HG02610 (cell line): ENCODE results near the gene MPP1.

ENCODE experiments used
- ATAC-seq: cut with Tn5 transposase; IDR thresholded peaks from one replicate; pipeline ENCODE4 v1.9.1; 2021; ENCODE audit warnings: mild to moderate bottlenecking, moderate library complexity; ENCODE audit not compliant: unreplicated experiment

MPP1 gene

DNA sequence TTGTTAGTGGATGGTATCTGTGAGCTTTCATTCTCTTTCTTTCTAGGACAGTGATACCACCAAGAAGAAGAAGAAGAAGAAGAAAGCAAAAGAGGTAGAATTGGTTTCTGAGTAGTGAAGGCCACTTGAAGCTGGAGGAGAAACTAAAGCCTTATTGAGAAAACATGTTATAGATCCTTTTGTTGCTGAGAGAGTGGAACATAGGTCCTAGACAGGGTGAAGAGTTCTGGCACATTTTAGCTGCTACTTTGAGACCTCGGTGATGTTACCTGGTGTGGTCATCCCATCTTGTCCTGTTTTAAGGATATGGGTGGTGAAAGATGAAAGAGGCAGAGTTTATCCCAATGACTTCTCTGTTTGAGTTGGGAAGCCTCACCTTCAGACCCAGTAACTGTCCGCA, 28.5 kb downstream of the MPP1 start:
- ATAC-seq, result no peak

DNA sequence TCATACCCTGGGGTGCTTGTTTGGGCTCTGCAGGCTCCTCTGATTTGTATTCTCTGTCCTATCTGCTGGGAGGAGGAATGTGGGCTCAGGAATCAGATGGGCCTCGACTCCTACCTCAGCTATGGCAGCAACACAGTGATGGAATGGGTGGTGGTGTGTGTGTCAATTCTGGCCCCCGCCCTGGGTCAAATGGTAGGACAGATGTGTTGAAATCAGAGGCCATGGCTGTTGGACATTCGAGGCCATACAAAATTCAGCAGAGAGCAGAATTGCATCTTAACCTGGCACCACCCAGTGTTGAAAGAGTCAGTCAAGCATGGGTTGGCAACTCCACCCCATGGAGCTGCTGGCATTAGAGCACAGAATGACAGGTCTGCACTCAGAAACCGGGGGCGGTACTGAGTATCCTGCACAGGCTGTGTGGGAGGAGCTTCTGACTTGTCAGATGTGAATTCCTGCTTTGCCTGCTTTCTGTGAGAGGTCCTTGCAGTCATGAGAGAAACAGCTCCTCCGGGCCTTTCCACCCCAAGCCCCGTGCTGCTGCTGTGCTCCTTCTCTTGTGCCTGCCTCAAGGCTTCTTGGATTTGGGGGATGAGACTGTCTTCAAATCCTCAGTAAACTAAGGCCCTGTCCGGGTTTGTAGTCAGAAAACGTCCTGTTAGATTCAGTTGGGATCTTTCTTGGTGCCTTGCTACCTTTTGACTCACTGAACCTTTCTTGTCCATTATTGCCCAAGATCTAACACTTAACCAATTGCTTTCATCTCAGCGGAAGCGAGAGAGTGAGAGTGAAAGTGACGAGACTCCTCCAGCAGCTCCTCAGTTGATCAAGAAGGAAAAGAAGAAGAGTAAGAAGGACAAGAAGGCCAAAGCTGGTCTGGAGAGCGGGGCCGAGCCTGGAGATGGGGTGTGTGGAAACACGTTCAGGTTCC, 29.6 kb downstream of the MPP1 start:
- ATAC-seq, result no peak

DNA sequence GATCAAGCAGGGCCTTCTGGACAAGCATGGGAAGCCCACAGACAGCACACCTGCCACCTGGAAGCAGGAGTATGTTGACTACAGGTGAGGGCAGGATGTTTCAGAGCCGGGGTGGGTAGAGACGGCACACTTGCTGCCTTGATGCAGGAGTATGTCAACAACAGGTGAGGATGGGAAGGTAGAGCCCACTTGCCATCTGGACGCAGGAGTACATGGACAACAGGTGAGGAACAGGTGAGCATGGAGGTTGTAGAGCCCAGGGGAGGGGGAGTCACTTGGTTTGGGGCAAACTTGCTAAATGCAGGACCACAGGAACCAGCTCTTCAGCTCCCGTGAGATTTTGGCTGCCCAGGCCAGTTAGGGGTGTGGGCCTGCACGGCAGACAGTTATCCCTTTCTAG, 30.7 kb downstream of the MPP1 start:
- no peak for ATAC-seq

GRCh38 chrX:154762537-154763296, 42.6 kb downstream of the MPP1 start, which contains the start of gene DKC1:
Gene DKC1, plus strand, starts transcription at chrX:154762864. Its CDS starts 102 bp downstream, at chrX:154762966.
- peak; percentile 88 for ATAC-seq

DNA sequence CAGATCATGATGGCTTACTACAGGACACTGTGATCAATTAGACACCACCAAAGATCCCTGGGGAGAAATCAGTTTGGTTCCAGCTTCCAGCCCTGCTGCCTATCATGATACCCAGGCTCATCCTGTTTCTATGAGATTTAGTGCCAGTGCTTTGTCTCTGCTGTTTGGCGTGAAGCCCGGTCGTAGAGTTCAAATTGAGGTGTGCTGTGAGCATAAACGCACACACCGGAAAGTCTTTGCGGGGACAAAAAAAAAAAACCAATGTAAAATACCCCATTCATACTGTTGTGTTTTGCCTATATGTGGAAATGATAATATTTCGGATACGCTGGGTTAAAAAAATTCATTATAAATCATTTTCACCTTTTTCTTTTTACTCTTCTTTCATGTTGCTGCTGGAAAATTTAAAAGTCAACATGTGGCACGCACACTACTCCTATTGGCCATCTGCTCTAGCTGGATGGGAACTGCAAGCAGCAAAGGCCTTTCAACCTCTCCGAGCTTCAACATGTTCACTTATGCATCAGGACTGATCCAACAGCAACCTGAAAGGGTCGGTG, 43.2 kb downstream of the MPP1 start:
- ATAC-seq, result no peak

GRCh38 chrX:154758696-154759095, 46.6 kb downstream of the MPP1 start:
- ATAC-seq, result no peak

- no peak for ATAC-seq
Observed at GRCh38 chrX:154751669-154752271, 53.5 kb downstream of the MPP1 start.

DNA sequence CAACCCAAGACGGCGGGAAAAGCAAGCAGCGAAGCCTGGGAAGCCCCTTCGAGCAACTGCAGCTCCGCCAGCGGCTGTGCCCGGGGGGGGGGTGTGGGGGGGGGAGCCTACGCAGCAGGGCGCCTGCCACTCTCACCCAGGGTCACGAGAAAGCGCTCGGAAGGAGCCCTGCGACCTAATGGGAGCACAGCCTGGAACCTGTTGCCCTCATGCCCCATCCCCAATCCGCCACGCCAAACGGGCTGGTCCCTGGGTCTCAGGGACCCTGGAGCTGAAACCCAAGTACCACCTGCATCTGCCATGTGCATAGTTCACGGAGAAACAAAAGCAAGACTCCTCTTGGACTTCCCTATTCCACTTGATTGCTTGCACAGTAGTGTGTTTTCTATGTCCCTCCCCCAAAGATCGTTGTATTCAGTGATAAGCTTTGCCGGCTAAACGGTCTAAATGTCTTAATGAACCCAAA, 54.0 kb downstream of the MPP1 start:
- ATAC-seq, result no peak

GRCh38 chrX:154750301-154751202, 54.7 kb downstream of the MPP1 start, which contains the start of gene GAB3:
Gene GAB3, minus strand, starts transcription at chrX:154751077. Its CDS starts 52 bp downstream, at chrX:154751025.
- no peak for ATAC-seq

- ATAC-seq, result no peak
Observed at GRCh38 chrX:154749856-154750255, 55.4 kb downstream of the MPP1 start.

DNA sequence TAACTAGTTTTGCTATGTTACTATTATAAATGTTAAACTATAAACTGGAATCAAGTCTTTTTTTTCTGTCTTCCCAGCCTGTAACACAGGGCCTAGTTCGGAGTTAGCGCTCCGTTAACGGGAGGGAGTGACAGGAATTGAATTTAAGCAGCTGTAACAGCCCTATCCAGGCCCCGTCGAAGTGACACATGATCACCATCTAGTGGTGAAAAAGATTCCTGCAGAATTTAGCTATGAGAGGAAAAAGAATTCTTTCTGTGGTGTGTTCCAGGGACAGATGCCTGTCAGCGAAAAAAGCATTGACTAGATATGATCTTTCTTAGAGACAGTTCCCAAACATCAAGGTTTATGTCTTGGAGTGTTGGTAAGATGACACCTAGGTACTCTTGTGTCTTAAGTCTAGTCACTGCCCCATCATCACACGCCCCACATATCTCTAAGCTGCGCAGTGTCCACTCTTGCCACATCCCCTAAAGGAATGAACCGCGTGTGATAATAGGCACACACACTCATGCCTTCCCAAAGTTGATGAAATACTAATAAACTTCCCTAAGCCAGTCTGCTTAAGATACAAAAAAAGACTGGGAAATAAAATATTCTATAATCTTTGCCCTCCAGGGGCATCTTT, 56.5 kb downstream of the MPP1 start:
- no peak for ATAC-seq

DNA sequence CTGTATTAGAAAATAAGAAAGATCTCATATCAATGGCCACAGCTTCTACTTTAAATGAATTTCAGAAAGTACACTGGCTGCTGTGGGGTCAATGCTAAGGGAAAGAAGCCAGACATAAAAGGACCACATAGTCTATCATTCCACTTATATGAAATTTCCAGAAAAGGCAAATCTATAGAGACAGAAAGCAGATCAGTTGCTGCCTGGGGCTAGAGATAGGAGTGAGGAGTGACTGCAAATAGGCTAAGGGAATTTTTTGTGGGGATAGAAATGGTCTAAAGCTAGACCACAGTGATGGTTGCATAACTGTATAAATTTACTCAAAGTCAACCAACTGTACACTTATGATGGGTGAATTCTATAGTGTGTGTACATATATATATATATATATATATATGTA, 62.7 kb downstream of the MPP1 start:
- no peak for ATAC-seq

GRCh38 chrX:154739952-154740465, 65.3 kb downstream of the MPP1 start:
- no peak for ATAC-seq

DNA sequence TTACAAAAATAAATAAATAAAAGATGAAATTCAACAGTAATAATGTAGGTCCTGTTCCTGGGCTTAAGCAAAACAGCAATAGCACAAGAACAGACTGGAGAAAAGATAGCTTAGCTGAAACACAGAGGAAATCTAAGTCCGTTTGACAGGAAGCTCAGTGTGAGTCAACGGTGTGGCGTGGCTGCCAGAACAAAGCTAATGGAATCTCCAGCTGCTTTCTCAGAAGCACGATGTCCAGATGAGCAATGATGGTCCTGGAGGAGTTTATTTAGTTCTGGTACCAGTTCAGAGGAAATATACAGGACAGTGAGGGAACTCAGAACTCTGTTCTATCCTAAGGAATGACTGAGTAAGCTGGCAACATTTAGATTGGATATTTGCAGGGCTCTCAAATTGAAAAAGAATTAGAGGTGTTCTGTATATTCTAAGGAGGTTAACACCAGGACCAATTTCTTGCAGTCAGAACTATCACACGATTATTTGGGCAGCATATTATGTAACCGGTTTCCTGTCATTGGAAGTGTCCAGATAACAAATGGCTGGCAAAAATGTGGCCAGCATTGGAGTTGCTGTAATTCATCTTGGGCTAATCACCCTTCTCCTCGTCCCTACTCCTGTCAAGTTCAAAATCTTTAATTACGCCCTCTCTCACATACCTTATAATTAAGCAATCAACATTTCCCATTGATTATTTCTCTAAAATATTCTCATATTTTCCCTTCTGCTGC, 67.1 kb downstream of the MPP1 start:
- ATAC-seq, result no peak

DNA sequence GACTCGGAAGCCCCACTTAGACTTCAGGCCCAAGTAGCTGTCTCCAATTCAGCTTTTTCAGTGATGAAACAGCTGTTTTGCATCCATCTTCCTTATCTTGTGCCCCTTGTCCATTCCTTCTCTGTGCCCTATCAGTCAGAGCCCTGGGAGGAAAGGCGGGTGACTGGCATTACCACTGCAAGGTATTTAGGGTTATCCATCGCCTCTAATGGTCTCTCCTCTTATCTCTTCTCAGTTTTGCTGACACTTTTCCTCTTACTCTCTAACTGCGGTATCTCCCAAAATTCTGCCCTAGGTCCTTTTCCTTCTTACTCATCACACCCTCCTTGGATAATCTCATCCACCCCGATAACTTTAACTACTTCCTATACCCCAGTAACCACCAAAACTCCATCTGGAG, 68.1 kb downstream of the MPP1 start:
- no peak for ATAC-seq

- ATAC-seq, result no peak
Observed at GRCh38 chrX:154735695-154736393, 69.4 kb downstream of the MPP1 start.

- no peak for ATAC-seq
Observed at GRCh38 chrX:154734061-154734781, 71.1 kb downstream of the MPP1 start.
